ENCODE results near the gene WHRN. TPM values are rescaled to one million over a fixed set of nuclear protein-coding genes. Genes with fewer than 3 reads are reported as not detected.
A peak's percentile ranks its signal among the peaks of the same experiment; 100 is the strongest.

WHRN gene
- polyA plus RNA-seq (2.5 and 4.6 TPM in 2 replicates), polyA minus RNA-seq (7.9 and 8.8 TPM in 2 replicates)

GRCh38 chr9:114505187-114506081, at the start of gene WHRN:
TSS of gene WHRN (minus strand) at chr9:114505473. CDS start at chr9:114504801, 672 bp downstream.
- peaks cover 8% of the 10 kb centered on the region for H3K79me2 ChIP-seq (replicated peaks; ENCODE audit: insufficient read depth, low read length)
- H3K9me3 ChIP-seq (ENCODE audit: low read length): no peaks in the 10 kb centered on the region
- H2AFZ ChIP-seq (ENCODE audit: low read depth, low read length): peak within 1 kb of the TSS; percentile 62
- H3K4me3 ChIP-seq (ENCODE audit: low read length): peak within 1 kb of the TSS; percentile 84
- TF ChIP-seq, protein P1, sequence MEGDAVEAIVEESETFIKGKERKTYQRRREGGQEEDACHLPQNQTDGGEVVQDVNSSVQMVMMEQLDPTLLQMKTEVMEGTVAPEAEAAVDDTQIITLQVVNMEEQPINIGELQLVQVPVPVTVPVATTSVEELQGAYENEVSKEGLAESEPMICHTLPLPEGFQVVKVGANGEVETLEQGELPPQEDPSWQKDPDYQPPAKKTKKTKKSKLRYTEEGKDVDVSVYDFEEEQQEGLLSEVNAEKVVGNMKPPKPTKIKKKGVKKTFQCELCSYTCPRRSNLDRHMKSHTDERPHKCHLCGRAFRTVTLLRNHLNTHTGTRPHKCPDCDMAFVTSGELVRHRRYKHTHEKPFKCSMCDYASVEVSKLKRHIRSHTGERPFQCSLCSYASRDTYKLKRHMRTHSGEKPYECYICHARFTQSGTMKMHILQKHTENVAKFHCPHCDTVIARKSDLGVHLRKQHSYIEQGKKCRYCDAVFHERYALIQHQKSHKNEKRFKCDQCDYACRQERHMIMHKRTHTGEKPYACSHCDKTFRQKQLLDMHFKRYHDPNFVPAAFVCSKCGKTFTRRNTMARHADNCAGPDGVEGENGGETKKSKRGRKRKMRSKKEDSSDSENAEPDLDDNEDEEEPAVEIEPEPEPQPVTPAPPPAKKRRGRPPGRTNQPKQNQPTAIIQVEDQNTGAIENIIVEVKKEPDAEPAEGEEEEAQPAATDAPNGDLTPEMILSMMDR (IDR thresholded peaks at IDR 0.05; ENCODE audit: poor library complexity, severe bottlenecking): peak; percentile 41
- TF ChIP-seq TAF1 (IDR thresholded peaks at IDR 0.05; ENCODE audit: low read depth) (no peak), EP300 (conservative IDR thresholded peaks at IDR 0.05; ENCODE audit: poor library complexity, severe bottlenecking) (peak; percentile 60), RAD21 (conservative IDR thresholded peaks at IDR 0.05) (peak; percentile 29), POLR2AphosphoS5 (IDR thresholded peaks at IDR 0.05) (peak; percentile 72), MXI1 (conservative IDR thresholded peaks at IDR 0.05; ENCODE audit: poor library complexity, severe bottlenecking) (peak; percentile 42), SMC3 (conservative IDR thresholded peaks at IDR 0.05; ENCODE audit: poor library complexity) (peak; percentile 28), EZH2 (IDR thresholded peaks at IDR 0.05; ENCODE audit: borderline replicate concordance, insufficient read depth, low read length, poor library complexity, severe bottlenecking) (no peak)
- TF ChIP-seq, protein P2, sequence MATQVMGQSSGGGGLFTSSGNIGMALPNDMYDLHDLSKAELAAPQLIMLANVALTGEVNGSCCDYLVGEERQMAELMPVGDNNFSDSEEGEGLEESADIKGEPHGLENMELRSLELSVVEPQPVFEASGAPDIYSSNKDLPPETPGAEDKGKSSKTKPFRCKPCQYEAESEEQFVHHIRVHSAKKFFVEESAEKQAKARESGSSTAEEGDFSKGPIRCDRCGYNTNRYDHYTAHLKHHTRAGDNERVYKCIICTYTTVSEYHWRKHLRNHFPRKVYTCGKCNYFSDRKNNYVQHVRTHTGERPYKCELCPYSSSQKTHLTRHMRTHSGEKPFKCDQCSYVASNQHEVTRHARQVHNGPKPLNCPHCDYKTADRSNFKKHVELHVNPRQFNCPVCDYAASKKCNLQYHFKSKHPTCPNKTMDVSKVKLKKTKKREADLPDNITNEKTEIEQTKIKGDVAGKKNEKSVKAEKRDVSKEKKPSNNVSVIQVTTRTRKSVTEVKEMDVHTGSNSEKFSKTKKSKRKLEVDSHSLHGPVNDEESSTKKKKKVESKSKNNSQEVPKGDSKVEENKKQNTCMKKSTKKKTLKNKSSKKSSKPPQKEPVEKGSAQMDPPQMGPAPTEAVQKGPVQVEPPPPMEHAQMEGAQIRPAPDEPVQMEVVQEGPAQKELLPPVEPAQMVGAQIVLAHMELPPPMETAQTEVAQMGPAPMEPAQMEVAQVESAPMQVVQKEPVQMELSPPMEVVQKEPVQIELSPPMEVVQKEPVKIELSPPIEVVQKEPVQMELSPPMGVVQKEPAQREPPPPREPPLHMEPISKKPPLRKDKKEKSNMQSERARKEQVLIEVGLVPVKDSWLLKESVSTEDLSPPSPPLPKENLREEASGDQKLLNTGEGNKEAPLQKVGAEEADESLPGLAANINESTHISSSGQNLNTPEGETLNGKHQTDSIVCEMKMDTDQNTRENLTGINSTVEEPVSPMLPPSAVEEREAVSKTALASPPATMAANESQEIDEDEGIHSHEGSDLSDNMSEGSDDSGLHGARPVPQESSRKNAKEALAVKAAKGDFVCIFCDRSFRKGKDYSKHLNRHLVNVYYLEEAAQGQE (IDR thresholded peaks at IDR 0.05; ENCODE audit: borderline replicate concordance): no peak
- H3K27me3 ChIP-seq (ENCODE audit: insufficient read depth, low read depth, low read length): no peaks in the 10 kb centered on the region
- H3K4me2 ChIP-seq (ENCODE audit: low read length): peak within 1 kb of the TSS; percentile 83
- H4K20me1 ChIP-seq (ENCODE audit: insufficient read depth): no peaks in the 10 kb centered on the region
- no peaks in the 10 kb centered on the region for H3K36me3 ChIP-seq (ENCODE audit: insufficient read depth, low read length)
- peak within 1 kb of the TSS; percentile 73 for H3K9ac ChIP-seq (ENCODE audit: low read length)
- H3K9me2 ChIP-seq (ENCODE audit: insufficient read depth, low read length): no peaks in the 10 kb centered on the region
- peaks cover 10% of the 10 kb centered on the region for H3F3A ChIP-seq (ENCODE audit: insufficient read depth, low read length, poor library complexity, severe bottlenecking)
- H3K27ac ChIP-seq (ENCODE audit: low read length): peak within 1 kb of the TSS; percentile 59

- no peak overlapping the region for H3K27ac ChIP-seq (ENCODE audit: low read length)
- H3K9ac ChIP-seq (ENCODE audit: low read length): no peak overlapping the region
- no peaks in the 10 kb centered on the region for H4K20me1 ChIP-seq (ENCODE audit: insufficient read depth)
- H3F3A ChIP-seq (ENCODE audit: insufficient read depth, low read length, poor library complexity, severe bottlenecking): no peaks in the 10 kb centered on the region
- no peak overlapping the region for H2AFZ ChIP-seq (ENCODE audit: low read depth, low read length)
- H3K9me3 ChIP-seq (ENCODE audit: low read length): no peaks in the 10 kb centered on the region
- TF ChIP-seq TAF1 (IDR thresholded peaks at IDR 0.05; ENCODE audit: low read depth): no peak
- no peak for TF ChIP-seq EZH2 (IDR thresholded peaks at IDR 0.05; ENCODE audit: borderline replicate concordance, insufficient read depth, low read length, poor library complexity, severe bottlenecking)
- TF ChIP-seq RAD21 (conservative IDR thresholded peaks at IDR 0.05): no peak
- TF ChIP-seq, protein P1 (IDR thresholded peaks at IDR 0.05; ENCODE audit: poor library complexity, severe bottlenecking): no peak
- no peak for TF ChIP-seq SMC3 (conservative IDR thresholded peaks at IDR 0.05; ENCODE audit: poor library complexity)
- no peak for TF ChIP-seq POLR2AphosphoS5 (IDR thresholded peaks at IDR 0.05)
- TF ChIP-seq, protein P2 (IDR thresholded peaks at IDR 0.05; ENCODE audit: borderline replicate concordance): no peak
- TF ChIP-seq MXI1 (conservative IDR thresholded peaks at IDR 0.05; ENCODE audit: poor library complexity, severe bottlenecking): no peak
- no peaks in the 10 kb centered on the region for H3K79me2 ChIP-seq (replicated peaks; ENCODE audit: insufficient read depth, low read length)
- H3K4me3 ChIP-seq (ENCODE audit: low read length): no peak overlapping the region
- H3K36me3 ChIP-seq (ENCODE audit: insufficient read depth, low read length): no peaks in the 10 kb centered on the region
- H3K9me2 ChIP-seq (ENCODE audit: insufficient read depth, low read length): no peaks in the 10 kb centered on the region
- no peak overlapping the region for H3K4me2 ChIP-seq (ENCODE audit: low read length)
- H3K27me3 ChIP-seq (ENCODE audit: insufficient read depth, low read depth, low read length): no peaks in the 10 kb centered on the region
Measured at GRCh38 chr9:114553202-114553601, 47.9 kb upstream of the WHRN start.

Data from neural cell (in vitro differentiated cells).